GM23338 (cell line): ENCODE results near the gene PLCH2.

Experiments
- EZH2phosphoT487 ChIP-seq: fragments of 200-600 bp; sonication (generic); IDR thresholded peaks from one replicate; pipeline ENCODE4 v1.8.1; 2018; ENCODE audit warnings: antibody characterized with exemption; ENCODE audit not compliant: unreplicated experiment
- POLR2AphosphoS5 ChIP-seq: IDR thresholded peaks from 2 replicates; pipeline ENCODE4 v1.6.1; 2016; ENCODE audit warnings: antibody characterized with exemption, low read depth
- STAT1 ChIP-seq: IDR thresholded peaks from one replicate; pipeline ENCODE4 v1.6.1; 2016; ENCODE audit warnings: antibody characterized with exemption; ENCODE audit not compliant: unreplicated experiment
- ZNF331 ChIP-seq: fragments of 250-450 bp; sonication (Bioruptor Pico); IDR thresholded peaks from 2 replicates; pipeline ENCODE4 v1.5.0; 2020; ENCODE audit warnings: low read depth, mild to moderate bottlenecking, moderate library complexity
- TF ChIP-seq, protein P1 (sequence below): IDR thresholded peaks from one replicate; pipeline ENCODE4 v1.6.1; 2018; ENCODE audit warnings: antibody characterized with exemption; ENCODE audit not compliant: unreplicated experiment
- TF ChIP-seq, protein P2 (sequence below), 2 experiments: fragments of 200-600 bp in 1 of 2; sonication (generic) in 1 of 2; conservative IDR thresholded peaks; 2 replicates each; pipeline versions ENCODE4 v1.5.1 to v1.6.1; 2016 to 2017; ENCODE audit warnings: antibody characterized with exemption in 2 of 2, low read depth in 2 of 2, mild to moderate bottlenecking in 2 of 2, moderate library complexity in 1 of 2

DNA sequence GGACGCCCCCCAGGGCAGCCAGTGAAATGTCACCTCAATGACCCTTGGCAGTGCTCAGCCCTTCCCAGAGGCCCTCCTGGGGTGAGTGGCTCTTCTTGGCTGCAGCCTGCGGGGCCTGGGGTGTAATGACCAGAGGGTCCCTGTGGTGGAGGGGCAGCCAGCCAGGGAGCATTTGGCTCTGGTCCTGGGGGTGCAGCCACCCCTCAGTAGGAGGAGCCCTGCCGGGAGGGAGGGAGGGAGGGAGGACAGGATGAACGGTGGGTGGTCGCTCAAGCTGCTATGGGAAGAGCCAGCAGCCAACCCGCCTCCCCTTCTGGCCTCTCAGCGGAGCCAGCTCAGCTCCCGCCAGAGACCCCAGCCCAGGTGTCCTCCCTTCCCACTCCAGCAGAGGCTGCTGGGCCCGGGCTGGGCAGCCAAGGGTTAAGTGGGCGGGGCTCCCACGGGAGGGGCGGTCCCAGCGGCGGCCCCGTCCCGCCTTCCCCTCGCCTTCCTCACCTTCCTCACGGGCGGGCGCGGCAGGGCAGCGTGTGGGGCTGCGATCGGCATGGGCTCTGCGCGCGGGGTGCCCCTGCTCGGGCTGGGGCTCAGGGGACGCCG lies 9.0 kb upstream of the PLCH2 start:
- TF ChIP-seq POLR2AphosphoS5 (no peak), EZH2phosphoT487 (no peak), ZNF331 (CRISPR knock-in tag) (no peak), STAT1 (no peak)
- TF ChIP-seq, protein P1, sequence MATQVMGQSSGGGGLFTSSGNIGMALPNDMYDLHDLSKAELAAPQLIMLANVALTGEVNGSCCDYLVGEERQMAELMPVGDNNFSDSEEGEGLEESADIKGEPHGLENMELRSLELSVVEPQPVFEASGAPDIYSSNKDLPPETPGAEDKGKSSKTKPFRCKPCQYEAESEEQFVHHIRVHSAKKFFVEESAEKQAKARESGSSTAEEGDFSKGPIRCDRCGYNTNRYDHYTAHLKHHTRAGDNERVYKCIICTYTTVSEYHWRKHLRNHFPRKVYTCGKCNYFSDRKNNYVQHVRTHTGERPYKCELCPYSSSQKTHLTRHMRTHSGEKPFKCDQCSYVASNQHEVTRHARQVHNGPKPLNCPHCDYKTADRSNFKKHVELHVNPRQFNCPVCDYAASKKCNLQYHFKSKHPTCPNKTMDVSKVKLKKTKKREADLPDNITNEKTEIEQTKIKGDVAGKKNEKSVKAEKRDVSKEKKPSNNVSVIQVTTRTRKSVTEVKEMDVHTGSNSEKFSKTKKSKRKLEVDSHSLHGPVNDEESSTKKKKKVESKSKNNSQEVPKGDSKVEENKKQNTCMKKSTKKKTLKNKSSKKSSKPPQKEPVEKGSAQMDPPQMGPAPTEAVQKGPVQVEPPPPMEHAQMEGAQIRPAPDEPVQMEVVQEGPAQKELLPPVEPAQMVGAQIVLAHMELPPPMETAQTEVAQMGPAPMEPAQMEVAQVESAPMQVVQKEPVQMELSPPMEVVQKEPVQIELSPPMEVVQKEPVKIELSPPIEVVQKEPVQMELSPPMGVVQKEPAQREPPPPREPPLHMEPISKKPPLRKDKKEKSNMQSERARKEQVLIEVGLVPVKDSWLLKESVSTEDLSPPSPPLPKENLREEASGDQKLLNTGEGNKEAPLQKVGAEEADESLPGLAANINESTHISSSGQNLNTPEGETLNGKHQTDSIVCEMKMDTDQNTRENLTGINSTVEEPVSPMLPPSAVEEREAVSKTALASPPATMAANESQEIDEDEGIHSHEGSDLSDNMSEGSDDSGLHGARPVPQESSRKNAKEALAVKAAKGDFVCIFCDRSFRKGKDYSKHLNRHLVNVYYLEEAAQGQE = peak; percentile 33
- TF ChIP-seq, protein P2, sequence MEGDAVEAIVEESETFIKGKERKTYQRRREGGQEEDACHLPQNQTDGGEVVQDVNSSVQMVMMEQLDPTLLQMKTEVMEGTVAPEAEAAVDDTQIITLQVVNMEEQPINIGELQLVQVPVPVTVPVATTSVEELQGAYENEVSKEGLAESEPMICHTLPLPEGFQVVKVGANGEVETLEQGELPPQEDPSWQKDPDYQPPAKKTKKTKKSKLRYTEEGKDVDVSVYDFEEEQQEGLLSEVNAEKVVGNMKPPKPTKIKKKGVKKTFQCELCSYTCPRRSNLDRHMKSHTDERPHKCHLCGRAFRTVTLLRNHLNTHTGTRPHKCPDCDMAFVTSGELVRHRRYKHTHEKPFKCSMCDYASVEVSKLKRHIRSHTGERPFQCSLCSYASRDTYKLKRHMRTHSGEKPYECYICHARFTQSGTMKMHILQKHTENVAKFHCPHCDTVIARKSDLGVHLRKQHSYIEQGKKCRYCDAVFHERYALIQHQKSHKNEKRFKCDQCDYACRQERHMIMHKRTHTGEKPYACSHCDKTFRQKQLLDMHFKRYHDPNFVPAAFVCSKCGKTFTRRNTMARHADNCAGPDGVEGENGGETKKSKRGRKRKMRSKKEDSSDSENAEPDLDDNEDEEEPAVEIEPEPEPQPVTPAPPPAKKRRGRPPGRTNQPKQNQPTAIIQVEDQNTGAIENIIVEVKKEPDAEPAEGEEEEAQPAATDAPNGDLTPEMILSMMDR (conservative IDR thresholded peaks at IDR 0.05; ENCODE audit: low read depth in 2 of 2) = no peak
